ENCODE results near the gene SYT9.

SYT9 gene

GRCh38 chr11:7250166-7250565 lies 1.5 kb upstream of the SYT9 start:
- no peak overlapping the region for H3K4me3 ChIP-seq (ENCODE audit: low read length in 2 of 2)
- no peak overlapping the region for H3K27ac ChIP-seq (ENCODE audit: low read length)
- H3K27me3 ChIP-seq (ENCODE audit: control insufficient read depth in 1 of 2, insufficient read depth in 2 of 2, low read length in 2 of 2) = peaks cover 18 to 25% of the 10 kb centered on the region in 2 donors

GRCh38 chr11:7251487-7251835 lies 243 bp upstream of the SYT9 start:
- Histone ChIP-seq H3K9ac (ENCODE audit: low read length in 2 of 2) (no peak overlapping the region), H3K27ac (ENCODE audit: low read length) (no peak overlapping the region), H3K4me3 (ENCODE audit: low read length in 2 of 2) (peak overlapping the region; percentile 21 to 69), H3K4me1 (ENCODE audit: control insufficient read depth, insufficient read depth, low read length) (peaks cover 13% of the 10 kb centered on the region), H3K9me3 (ENCODE audit: control insufficient read depth in 2 of 2, low read length in 2 of 2) (peaks cover 0 to 3% of the 10 kb centered on the region in 2 donors), H3K36me3 (ENCODE audit: control insufficient read depth in 2 of 2, insufficient read depth in 2 of 2, low read length in 2 of 2) (no peaks in the 10 kb centered on the region), H3K27me3 (ENCODE audit: control insufficient read depth in 1 of 2, insufficient read depth in 2 of 2, low read length in 2 of 2) (peaks cover 18 to 25% of the 10 kb centered on the region in 2 donors)

More at GRCh38 chr11:7250166-7250565, 1.5 kb upstream of the SYT9 start:
- Histone ChIP-seq H3K4me1 (ENCODE audit: control insufficient read depth, insufficient read depth, low read length) (peaks cover 13% of the 10 kb centered on the region), H3K9ac (ENCODE audit: low read length in 2 of 2) (no peak overlapping the region), H3K36me3 (ENCODE audit: control insufficient read depth in 2 of 2, insufficient read depth in 2 of 2, low read length in 2 of 2) (no peaks in the 10 kb centered on the region), H3K9me3 (ENCODE audit: control insufficient read depth in 2 of 2, low read length in 2 of 2) (peaks cover 0 to 3% of the 10 kb centered on the region in 2 donors)

- H3K4me1 ChIP-seq (ENCODE audit: control insufficient read depth, insufficient read depth, low read length) = peaks cover 13% of the 10 kb centered on the region
- H3K9ac ChIP-seq (ENCODE audit: low read length in 2 of 2) = no peak overlapping the region
- no peak overlapping the region for H3K27ac ChIP-seq (ENCODE audit: low read length)
- peaks cover 0 to 3% of the 10 kb centered on the region in 2 donors for H3K9me3 ChIP-seq (ENCODE audit: control insufficient read depth in 2 of 2, low read length in 2 of 2)
- H3K27me3 ChIP-seq (ENCODE audit: control insufficient read depth in 1 of 2, insufficient read depth in 2 of 2, low read length in 2 of 2) = peaks cover 20 to 25% of the 10 kb centered on the region in 2 donors
- H3K4me3 ChIP-seq (ENCODE audit: low read length in 2 of 2) = peak overlapping the region in 1 of 2 donors; percentile 69
- H3K36me3 ChIP-seq (ENCODE audit: control insufficient read depth in 2 of 2, insufficient read depth in 2 of 2, low read length in 2 of 2) = no peaks in the 10 kb centered on the region
These were observed 1.0 kb downstream of the SYT9 start for GRCh38 chr11:7252683-7253213.

- peaks cover 0 to 3% of the 10 kb centered on the region in 2 donors for H3K9me3 ChIP-seq (ENCODE audit: control insufficient read depth in 2 of 2, low read length in 2 of 2)
- peaks cover 21 to 25% of the 10 kb centered on the region in 2 donors for H3K27me3 ChIP-seq (ENCODE audit: control insufficient read depth in 1 of 2, insufficient read depth in 2 of 2, low read length in 2 of 2)
- H3K9ac ChIP-seq (ENCODE audit: low read length in 2 of 2) = no peak overlapping the region
- peaks cover 13% of the 10 kb centered on the region for H3K4me1 ChIP-seq (ENCODE audit: control insufficient read depth, insufficient read depth, low read length)
- H3K4me3 ChIP-seq (ENCODE audit: low read length in 2 of 2) = no peak overlapping the region
- H3K36me3 ChIP-seq (ENCODE audit: control insufficient read depth in 2 of 2, insufficient read depth in 2 of 2, low read length in 2 of 2) = no peaks in the 10 kb centered on the region
- H3K27ac ChIP-seq (ENCODE audit: low read length) = no peak overlapping the region
These were observed 2.1 kb downstream of the SYT9 start for GRCh38 chr11:7253800-7254199.

- H3K9ac ChIP-seq (ENCODE audit: low read length in 2 of 2) = no peak overlapping the region
- H3K9me3 ChIP-seq (ENCODE audit: control insufficient read depth in 2 of 2, low read length in 2 of 2) = no peaks in the 10 kb centered on the region
- no peak overlapping the region for H3K27ac ChIP-seq (ENCODE audit: low read length)
- H3K27me3 ChIP-seq (ENCODE audit: control insufficient read depth in 1 of 2, insufficient read depth in 2 of 2, low read length in 2 of 2) = peaks cover 21 to 25% of the 10 kb centered on the region in 2 donors
- peaks cover 13% of the 10 kb centered on the region for H3K4me1 ChIP-seq (ENCODE audit: control insufficient read depth, insufficient read depth, low read length)
- no peak overlapping the region for H3K4me3 ChIP-seq (ENCODE audit: low read length in 2 of 2)
- no peaks in the 10 kb centered on the region for H3K36me3 ChIP-seq (ENCODE audit: control insufficient read depth in 2 of 2, insufficient read depth in 2 of 2, low read length in 2 of 2)
These were observed 3.1 kb downstream of the SYT9 start for GRCh38 chr11:7254731-7255291.

GRCh38 chr11:7256943-7257342 lies 5.2 kb downstream of the SYT9 start:
- Histone ChIP-seq H3K27ac (ENCODE audit: low read length) (no peak overlapping the region), H3K4me3 (ENCODE audit: low read length in 2 of 2) (no peak overlapping the region), H3K27me3 (ENCODE audit: control insufficient read depth in 1 of 2, insufficient read depth in 2 of 2, low read length in 2 of 2) (peaks cover 15 to 20% of the 10 kb centered on the region in 2 donors), H3K4me1 (ENCODE audit: control insufficient read depth, insufficient read depth, low read length) (peaks cover 8% of the 10 kb centered on the region), H3K36me3 (ENCODE audit: control insufficient read depth in 2 of 2, insufficient read depth in 2 of 2, low read length in 2 of 2) (no peaks in the 10 kb centered on the region), H3K9ac (ENCODE audit: low read length in 2 of 2) (no peak overlapping the region), H3K9me3 (ENCODE audit: control insufficient read depth in 2 of 2, low read length in 2 of 2) (no peaks in the 10 kb centered on the region)

GRCh38 chr11:7257724-7258123 lies 6.0 kb downstream of the SYT9 start:
- Histone ChIP-seq H3K9ac (ENCODE audit: low read length in 2 of 2) (no peak overlapping the region), H3K9me3 (ENCODE audit: control insufficient read depth in 2 of 2, low read length in 2 of 2) (no peaks in the 10 kb centered on the region), H3K27me3 (ENCODE audit: control insufficient read depth in 1 of 2, insufficient read depth in 2 of 2, low read length in 2 of 2) (peaks cover 7 to 14% of the 10 kb centered on the region in 2 donors), H3K36me3 (ENCODE audit: control insufficient read depth in 2 of 2, insufficient read depth in 2 of 2, low read length in 2 of 2) (no peaks in the 10 kb centered on the region), H3K4me1 (ENCODE audit: control insufficient read depth, insufficient read depth, low read length) (no peaks in the 10 kb centered on the region), H3K27ac (ENCODE audit: low read length) (no peak overlapping the region), H3K4me3 (ENCODE audit: low read length in 2 of 2) (no peak overlapping the region)

- Histone ChIP-seq H3K9me3 (ENCODE audit: control insufficient read depth in 2 of 2, low read length in 2 of 2) (no peaks in the 10 kb centered on the region), H3K36me3 (ENCODE audit: control insufficient read depth in 2 of 2, insufficient read depth in 2 of 2, low read length in 2 of 2) (no peaks in the 10 kb centered on the region), H3K27ac (ENCODE audit: low read length) (no peak overlapping the region), H3K9ac (ENCODE audit: low read length in 2 of 2) (no peak overlapping the region), H3K27me3 (ENCODE audit: control insufficient read depth in 1 of 2, insufficient read depth in 2 of 2, low read length in 2 of 2) (peaks cover 0 to 3% of the 10 kb centered on the region in 2 donors), H3K4me1 (ENCODE audit: control insufficient read depth, insufficient read depth, low read length) (no peaks in the 10 kb centered on the region), H3K4me3 (ENCODE audit: low read length in 2 of 2) (no peak overlapping the region)
These were observed 9.9 kb downstream of the SYT9 start for GRCh38 chr11:7261578-7261977.

- H3K9me3 ChIP-seq (ENCODE audit: control insufficient read depth in 2 of 2, low read length in 2 of 2) = no peaks in the 10 kb centered on the region
- H3K36me3 ChIP-seq (ENCODE audit: control insufficient read depth in 2 of 2, insufficient read depth in 2 of 2, low read length in 2 of 2) = no peaks in the 10 kb centered on the region
- no peak overlapping the region for H3K27ac ChIP-seq (ENCODE audit: low read length)
- no peaks in the 10 kb centered on the region for H3K4me1 ChIP-seq (ENCODE audit: control insufficient read depth, insufficient read depth, low read length)
- H3K4me3 ChIP-seq (ENCODE audit: low read length in 2 of 2) = no peak overlapping the region
- H3K9ac ChIP-seq (ENCODE audit: low read length in 2 of 2) = no peak overlapping the region
- H3K27me3 ChIP-seq (ENCODE audit: control insufficient read depth in 1 of 2, insufficient read depth in 2 of 2, low read length in 2 of 2) = peaks cover 0 to 2% of the 10 kb centered on the region in 2 donors
These were observed 11.0 kb downstream of the SYT9 start for GRCh38 chr11:7262672-7263071.

GRCh38 chr11:7263842-7264241 lies 12.1 kb downstream of the SYT9 start:
- Histone ChIP-seq H3K27me3 (ENCODE audit: control insufficient read depth in 1 of 2, insufficient read depth in 2 of 2, low read length in 2 of 2) (no peaks in the 10 kb centered on the region), H3K27ac (ENCODE audit: low read length) (no peak overlapping the region), H3K9me3 (ENCODE audit: control insufficient read depth in 2 of 2, low read length in 2 of 2) (no peaks in the 10 kb centered on the region), H3K36me3 (ENCODE audit: control insufficient read depth in 2 of 2, insufficient read depth in 2 of 2, low read length in 2 of 2) (no peaks in the 10 kb centered on the region), H3K4me1 (ENCODE audit: control insufficient read depth, insufficient read depth, low read length) (no peaks in the 10 kb centered on the region), H3K9ac (ENCODE audit: low read length in 2 of 2) (no peak overlapping the region), H3K4me3 (ENCODE audit: low read length in 2 of 2) (no peak overlapping the region)

- Histone ChIP-seq H3K27me3 (ENCODE audit: control insufficient read depth in 1 of 2, insufficient read depth in 2 of 2, low read length in 2 of 2) (no peaks in the 10 kb centered on the region), H3K4me1 (ENCODE audit: control insufficient read depth, insufficient read depth, low read length) (no peaks in the 10 kb centered on the region), H3K36me3 (ENCODE audit: control insufficient read depth in 2 of 2, insufficient read depth in 2 of 2, low read length in 2 of 2) (no peaks in the 10 kb centered on the region), H3K9ac (ENCODE audit: low read length in 2 of 2) (no peak overlapping the region), H3K9me3 (ENCODE audit: control insufficient read depth in 2 of 2, low read length in 2 of 2) (no peaks in the 10 kb centered on the region), H3K27ac (ENCODE audit: low read length) (no peak overlapping the region), H3K4me3 (ENCODE audit: low read length in 2 of 2) (no peak overlapping the region)
These were observed 17.1 kb downstream of the SYT9 start for GRCh38 chr11:7268758-7269157.
